Measurements from ENCODE around the gene PDE9A.
A peak's percentile ranks its signal among the peaks of the same experiment; 100 is the strongest.

PDE9A gene

GRCh38 chr21:42670884-42671283, 17.5 kb downstream of the PDE9A start:
- no peaks in the 10 kb centered on the region for H3K36me3 ChIP-seq (ENCODE audit: insufficient read depth, low read length)
- H3K4me2 ChIP-seq (ENCODE audit: insufficient read depth, low read length): no peak overlapping the region
- H2AFZ ChIP-seq (ENCODE audit: low read depth, low read length): no peak overlapping the region
- no peak overlapping the region for H3K27ac ChIP-seq (ENCODE audit: low read length)
- no peak overlapping the region for H3K9ac ChIP-seq (ENCODE audit: low read depth, low read length)
- no peaks in the 10 kb centered on the region for H3K79me2 ChIP-seq (ENCODE audit: insufficient read depth, low read length)
- H4K20me1 ChIP-seq (ENCODE audit: insufficient read depth, low read length): 0 out of 2 replicates have a peak, but pooled peaks cover 6% of the 10 kb centered on the region
- no peaks in the 10 kb centered on the region for H3K27me3 ChIP-seq (ENCODE audit: insufficient read depth, low read length, poor library complexity)
- no peak for TF ChIP-seq CTCF (IDR thresholded peaks at IDR 0.05; ENCODE audit: borderline replicate concordance, extremely low read depth, low read length, poor library complexity, severe bottlenecking)
- no peak for TF ChIP-seq EZH2 (IDR thresholded peaks at IDR 0.05; ENCODE audit: borderline replicate concordance, low read depth, low read length, severe bottlenecking)
- no peaks in the 10 kb centered on the region for H3K9me3 ChIP-seq (ENCODE audit: insufficient read depth, low read length, severe bottlenecking)
- H3K4me1 ChIP-seq (ENCODE audit: insufficient read depth, low read length): peaks cover 17% of the 10 kb centered on the region
- H3K4me3 ChIP-seq (ENCODE audit: low read depth in 1 of 2, low read length in 2 of 2): no peak overlapping the region
- DNase-seq: peak; percentile 59
- peak; percentile 79 for ATAC-seq (ENCODE audit: insufficient read depth, low read depth)

- ATAC-seq (ENCODE audit: insufficient read depth, low read depth) (no peak), DNase-seq (no peak)
- Histone ChIP-seq H2AFZ (ENCODE audit: low read depth, low read length) (no peak overlapping the region), H4K20me1 (ENCODE audit: insufficient read depth, low read length) (0 out of 2 replicates have a peak, but pooled peaks cover 4% of the 10 kb centered on the region), H3K27ac (ENCODE audit: low read length) (no peak overlapping the region), H3K4me3 (ENCODE audit: low read depth in 1 of 2, low read length in 2 of 2) (no peak overlapping the region), H3K9me3 (ENCODE audit: insufficient read depth, low read length, severe bottlenecking) (no peaks in the 10 kb centered on the region), H3K4me1 (ENCODE audit: insufficient read depth, low read length) (peaks cover 17% of the 10 kb centered on the region), H3K9ac (ENCODE audit: low read depth, low read length) (no peak overlapping the region), H3K4me2 (ENCODE audit: insufficient read depth, low read length) (no peak overlapping the region), H3K79me2 (ENCODE audit: insufficient read depth, low read length) (no peaks in the 10 kb centered on the region), H3K36me3 (ENCODE audit: insufficient read depth, low read length) (no peaks in the 10 kb centered on the region), H3K27me3 (ENCODE audit: insufficient read depth, low read length, poor library complexity) (no peaks in the 10 kb centered on the region)
- TF ChIP-seq EZH2 (IDR thresholded peaks at IDR 0.05; ENCODE audit: borderline replicate concordance, low read depth, low read length, severe bottlenecking): no peak
- TF ChIP-seq CTCF (IDR thresholded peaks at IDR 0.05; ENCODE audit: borderline replicate concordance, extremely low read depth, low read length, poor library complexity, severe bottlenecking): no peak
Measured at GRCh38 chr21:42671778-42672593, 18.6 kb downstream of the PDE9A start.

- no peak for ATAC-seq (ENCODE audit: insufficient read depth, low read depth)
- no peaks in the 10 kb centered on the region for H3K27me3 ChIP-seq (ENCODE audit: insufficient read depth, low read length, poor library complexity)
Measured at GRCh38 chr21:42672699-42673458, 19.5 kb downstream of the PDE9A start.

More at GRCh38 chr21:42672699-42673458, 19.5 kb downstream of the PDE9A start:
- Histone ChIP-seq H2AFZ (ENCODE audit: low read depth, low read length) (no peak overlapping the region), H3K4me1 (ENCODE audit: insufficient read depth, low read length) (peaks cover 20% of the 10 kb centered on the region), H3K4me2 (ENCODE audit: insufficient read depth, low read length) (no peak overlapping the region), H3K9me3 (ENCODE audit: insufficient read depth, low read length, severe bottlenecking) (no peaks in the 10 kb centered on the region), H4K20me1 (ENCODE audit: insufficient read depth, low read length) (0 out of 2 replicates have a peak, but pooled peaks cover 4% of the 10 kb centered on the region), H3K9ac (ENCODE audit: low read depth, low read length) (no peak overlapping the region), H3K79me2 (ENCODE audit: insufficient read depth, low read length) (no peaks in the 10 kb centered on the region), H3K4me3 (ENCODE audit: low read depth in 1 of 2, low read length in 2 of 2) (no peak overlapping the region), H3K36me3 (ENCODE audit: insufficient read depth, low read length) (no peaks in the 10 kb centered on the region), H3K27ac (ENCODE audit: low read length) (no peak overlapping the region)
- DNase-seq: no peak
- no peak for TF ChIP-seq EZH2 (IDR thresholded peaks at IDR 0.05; ENCODE audit: borderline replicate concordance, low read depth, low read length, severe bottlenecking)
- TF ChIP-seq CTCF (IDR thresholded peaks at IDR 0.05; ENCODE audit: borderline replicate concordance, extremely low read depth, low read length, poor library complexity, severe bottlenecking): no peak

All from DND-41 (cell line).